Activated naive CD8-positive, alpha-beta T cell (primary cell): ENCODE results near the gene ZNF785.
A peak's percentile ranks its signal among the peaks of the same experiment; 100 is the strongest.
"Not testable (repeated sequence)": the region's sequence is repeated elsewhere in the genome, so short reads cannot be mapped to it uniquely, and the experiment has no call there.

ENCODE experiments used
- H3K27ac Mint-ChIP-seq: one replicate; pipeline ENCODE4 v1.8.0; 2021; ENCODE audit warnings: mixed read lengths
- H3K27me3 Mint-ChIP-seq: one replicate; pipeline ENCODE4 v1.8.0; 2021; ENCODE audit warnings: mixed read lengths
- H3K36me3 Mint-ChIP-seq: one replicate; pipeline ENCODE4 v1.8.0; 2021; ENCODE audit warnings: mixed read lengths
- H3K4me1 Mint-ChIP-seq: one replicate; pipeline ENCODE4 v1.8.0; 2021; ENCODE audit warnings: low read depth, mixed read lengths
- H3K4me3 Mint-ChIP-seq: one replicate; pipeline ENCODE4 v1.8.0; 2021; ENCODE audit warnings: mild to moderate bottlenecking, mixed read lengths
- H3K9me3 Mint-ChIP-seq: one replicate; pipeline ENCODE4 v1.8.0; 2021; ENCODE audit warnings: low read depth, mixed read lengths

Gene ZNF785

GRCh38 chr16:30541502-30542329, 43.8 kb downstream of the ZNF785 start:
- no peaks in the 10 kb centered on the region for H3K9me3 Mint-ChIP-seq
- no peak overlapping the region for H3K4me3 Mint-ChIP-seq
- no peaks in the 10 kb centered on the region for H3K27me3 Mint-ChIP-seq
- H3K27ac Mint-ChIP-seq, result no peak overlapping the region
- peaks cover 6% of the 10 kb centered on the region for H3K36me3 Mint-ChIP-seq
- H3K4me1 Mint-ChIP-seq, result peaks cover 13% of the 10 kb centered on the region

- H3K27ac Mint-ChIP-seq, H3K27me3 Mint-ChIP-seq, H3K4me3 Mint-ChIP-seq, H3K36me3 Mint-ChIP-seq, H3K9me3 Mint-ChIP-seq: not testable (repeated sequence)
- peaks cover 20% of the 10 kb centered on the region for H3K4me1 Mint-ChIP-seq
These were observed 44.5 kb downstream of the ZNF785 start for GRCh38 chr16:30540916-30541464.

GRCh38 chr16:30539986-30540526, 45.4 kb downstream of the ZNF785 start:
- H3K4me3 Mint-ChIP-seq, H3K9me3 Mint-ChIP-seq, H3K27me3 Mint-ChIP-seq, H3K36me3 Mint-ChIP-seq: not testable (repeated sequence)
- H3K27ac Mint-ChIP-seq, result peak overlapping the region; percentile 48
- peaks cover 27% of the 10 kb centered on the region for H3K4me1 Mint-ChIP-seq

GRCh38 chr16:30539000-30539964, 46.2 kb downstream of the ZNF785 start:
- Mint-ChIP-seq H3K27ac (peak overlapping the region; percentile 48), H3K4me3 (no peak overlapping the region), H3K4me1 (peaks cover 28% of the 10 kb centered on the region), H3K36me3 (peaks cover 6% of the 10 kb centered on the region), H3K27me3 (no peaks in the 10 kb centered on the region), H3K9me3 (no peaks in the 10 kb centered on the region)

GRCh38 chr16:30536391-30537024, 49.0 kb downstream of the ZNF785 start:
- Mint-ChIP-seq H3K4me3 (peak overlapping the region; percentile 97), H3K4me1 (peaks cover 33% of the 10 kb centered on the region), H3K27ac (peak overlapping the region; percentile 99)
- H3K27me3 Mint-ChIP-seq, H3K36me3 Mint-ChIP-seq, H3K9me3 Mint-ChIP-seq: not testable (repeated sequence)

GRCh38 chr16:30535777-30536190, 49.7 kb downstream of the ZNF785 start:
- peaks cover 6% of the 10 kb centered on the region for H3K36me3 Mint-ChIP-seq
- H3K9me3 Mint-ChIP-seq, result no peaks in the 10 kb centered on the region
- no peaks in the 10 kb centered on the region for H3K27me3 Mint-ChIP-seq
- peak overlapping the region; percentile 99 for H3K27ac Mint-ChIP-seq
- peaks cover 33% of the 10 kb centered on the region for H3K4me1 Mint-ChIP-seq
- H3K4me3 Mint-ChIP-seq, result peak overlapping the region; percentile 97

- peaks cover 6% of the 10 kb centered on the region for H3K36me3 Mint-ChIP-seq
- peak overlapping the region; percentile 97 for H3K4me3 Mint-ChIP-seq
- H3K4me1 Mint-ChIP-seq, result peaks cover 35% of the 10 kb centered on the region
- peak overlapping the region; percentile 99 for H3K27ac Mint-ChIP-seq
- no peaks in the 10 kb centered on the region for H3K9me3 Mint-ChIP-seq
- H3K27me3 Mint-ChIP-seq, result no peaks in the 10 kb centered on the region
These were observed 50.3 kb downstream of the ZNF785 start for GRCh38 chr16:30535106-30535776.

GRCh38 chr16:30534368-30535105, 51.0 kb downstream of the ZNF785 start, which contains the start of gene ZNF747:
ZNF747 (minus strand) TSS chr16:30534858; CDS start chr16:30534679, 179 bp downstream.
- Mint-ChIP-seq H3K27me3 (no peaks in the 10 kb centered on the region), H3K9me3 (no peaks in the 10 kb centered on the region), H3K27ac (peak within 1 kb of the TSS; percentile 99), H3K4me1 (peaks cover 39% of the 10 kb centered on the region), H3K4me3 (peak within 1 kb of the TSS; percentile 97), H3K36me3 (peaks cover 6% of the 10 kb centered on the region)

- Mint-ChIP-seq H3K27me3 (no peaks in the 10 kb centered on the region), H3K36me3 (peaks cover 6% of the 10 kb centered on the region), H3K27ac (peak overlapping the region; percentile 92), H3K9me3 (no peaks in the 10 kb centered on the region), H3K4me3 (peak overlapping the region; percentile 97), H3K4me1 (peaks cover 37% of the 10 kb centered on the region)
These were observed 51.6 kb downstream of the ZNF785 start for GRCh38 chr16:30533748-30534367.

- peak overlapping the region; percentile 81 for H3K4me3 Mint-ChIP-seq
- H3K27ac Mint-ChIP-seq, result peak overlapping the region; percentile 61
- no peaks in the 10 kb centered on the region for H3K9me3 Mint-ChIP-seq
- H3K4me1 Mint-ChIP-seq, result peaks cover 38% of the 10 kb centered on the region
- H3K36me3 Mint-ChIP-seq, result peaks cover 6% of the 10 kb centered on the region
- H3K27me3 Mint-ChIP-seq, result no peaks in the 10 kb centered on the region
These were observed 52.4 kb downstream of the ZNF785 start for GRCh38 chr16:30533146-30533522.

GRCh38 chr16:30532285-30533145, 53.0 kb downstream of the ZNF785 start:
- Mint-ChIP-seq H3K9me3 (no peaks in the 10 kb centered on the region), H3K36me3 (peaks cover 4% of the 10 kb centered on the region), H3K4me1 (peaks cover 41% of the 10 kb centered on the region), H3K27ac (peak overlapping the region; percentile 61), H3K27me3 (no peaks in the 10 kb centered on the region), H3K4me3 (peak overlapping the region; percentile 81)
